ENCODE data around the gene UBE2U.
"Not testable (repeated sequence)": the region's sequence is repeated elsewhere in the genome, so short reads cannot be mapped to it uniquely, and the experiment has no call there.

The UBE2U gene

DNA sequence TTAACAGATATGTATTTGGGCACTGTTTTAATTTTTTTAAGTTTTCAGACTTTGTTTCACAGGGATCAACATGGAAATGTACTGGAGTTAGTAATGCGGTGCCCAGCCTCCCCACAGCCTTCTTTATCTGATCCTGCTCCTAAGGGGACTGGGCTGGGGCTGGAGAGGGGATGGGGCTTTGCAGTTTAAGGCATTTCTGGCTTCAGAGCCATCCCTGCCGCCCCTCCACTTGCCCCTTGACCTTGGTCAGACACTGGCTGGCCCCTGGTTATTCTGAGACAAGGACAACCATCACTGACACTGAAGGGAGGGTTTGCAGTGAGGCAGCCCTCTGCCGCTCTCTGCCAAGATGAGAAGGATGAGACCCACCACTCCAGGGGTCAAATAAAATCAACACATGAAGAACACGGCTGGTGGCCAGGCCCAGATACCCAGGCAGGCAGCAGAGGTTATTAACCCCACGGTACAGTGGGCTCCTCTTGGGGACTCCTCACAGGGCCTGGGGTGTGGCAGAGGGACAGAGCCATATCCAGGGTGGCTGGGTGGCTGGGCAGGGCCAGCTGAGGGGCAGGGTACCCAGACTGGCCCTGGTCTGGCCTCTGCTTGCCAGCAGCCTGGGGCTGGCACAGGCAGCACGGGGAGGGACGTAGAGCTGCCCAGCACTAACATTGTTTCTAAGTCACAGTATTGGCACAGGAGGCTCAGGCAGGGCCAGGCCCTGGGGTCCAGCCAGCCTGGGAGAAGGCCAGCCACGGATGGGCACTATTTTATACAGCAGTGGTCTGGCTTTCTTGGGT is 7.2 kb upstream of the UBE2U start:
- Histone ChIP-seq H3K27ac (ENCODE audit: low read depth, low read length) (no peak overlapping the region), H3K4me3 (ENCODE audit: low read length) (no peak overlapping the region), H3K4me1 (ENCODE audit: control insufficient read depth, insufficient read depth, low read length) (peaks cover 2% of the 10 kb centered on the region), H3K36me3 (ENCODE audit: control insufficient read depth, insufficient read depth, low read length) (no peaks in the 10 kb centered on the region), H3K27me3 (ENCODE audit: control insufficient read depth, insufficient read depth, low read length) (no peaks in the 10 kb centered on the region), H3K9ac (ENCODE audit: low read length) (no peak overlapping the region)

DNA sequence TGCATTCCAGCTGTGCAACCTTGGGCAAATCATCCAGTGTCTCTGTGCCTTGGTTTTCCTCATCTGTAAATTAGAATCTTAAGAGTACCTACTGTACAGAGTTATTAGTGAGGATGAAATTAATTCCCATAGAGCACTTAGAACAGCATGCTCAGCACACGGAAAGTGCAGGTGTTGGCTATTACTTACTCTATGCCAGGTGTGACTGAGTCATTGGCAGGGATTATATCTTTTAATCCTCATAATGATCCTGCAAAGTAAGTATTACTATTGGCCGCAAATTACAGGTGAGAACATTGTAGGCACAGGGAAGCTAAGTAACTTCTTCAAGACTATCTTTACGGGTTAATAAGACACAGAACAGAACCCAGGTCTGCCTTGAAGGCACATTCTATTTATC is 6.3 kb upstream of the UBE2U start:
- Histone ChIP-seq H3K4me3 (ENCODE audit: low read length) (no peak overlapping the region), H3K36me3 (ENCODE audit: control insufficient read depth, insufficient read depth, low read length) (no peaks in the 10 kb centered on the region), H3K27me3 (ENCODE audit: control insufficient read depth, insufficient read depth, low read length) (no peaks in the 10 kb centered on the region), H3K27ac (ENCODE audit: low read depth, low read length) (no peak overlapping the region), H3K4me1 (ENCODE audit: control insufficient read depth, insufficient read depth, low read length) (peaks cover 2% of the 10 kb centered on the region), H3K9ac (ENCODE audit: low read length) (no peak overlapping the region)

DNA sequence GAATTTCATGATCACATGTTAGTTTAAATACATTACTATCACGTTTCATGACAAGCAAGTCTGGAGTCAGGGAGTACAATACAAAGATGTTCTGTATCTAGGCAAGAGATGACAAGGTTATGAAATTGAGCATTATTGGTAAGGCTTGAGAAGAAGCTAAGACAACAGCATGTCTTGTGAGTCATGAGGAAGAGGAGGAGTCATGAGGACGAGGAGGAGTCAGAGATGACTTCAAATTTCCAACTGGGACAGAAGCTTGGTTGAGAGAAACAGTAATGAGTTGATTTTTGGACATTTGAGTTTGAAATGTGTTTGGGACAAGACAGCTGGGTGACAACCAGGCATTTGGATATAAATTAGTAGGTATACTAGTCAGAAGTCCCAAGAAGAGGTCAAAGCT is 4.3 kb upstream of the UBE2U start:
- Histone ChIP-seq H3K4me3 (ENCODE audit: low read length) (no peak overlapping the region), H3K4me1 (ENCODE audit: control insufficient read depth, insufficient read depth, low read length) (peaks cover 2% of the 10 kb centered on the region), H3K36me3 (ENCODE audit: control insufficient read depth, insufficient read depth, low read length) (no peaks in the 10 kb centered on the region), H3K27me3 (ENCODE audit: control insufficient read depth, insufficient read depth, low read length) (no peaks in the 10 kb centered on the region), H3K9ac (ENCODE audit: low read length) (no peak overlapping the region), H3K27ac (ENCODE audit: low read depth, low read length) (no peak overlapping the region)

DNA sequence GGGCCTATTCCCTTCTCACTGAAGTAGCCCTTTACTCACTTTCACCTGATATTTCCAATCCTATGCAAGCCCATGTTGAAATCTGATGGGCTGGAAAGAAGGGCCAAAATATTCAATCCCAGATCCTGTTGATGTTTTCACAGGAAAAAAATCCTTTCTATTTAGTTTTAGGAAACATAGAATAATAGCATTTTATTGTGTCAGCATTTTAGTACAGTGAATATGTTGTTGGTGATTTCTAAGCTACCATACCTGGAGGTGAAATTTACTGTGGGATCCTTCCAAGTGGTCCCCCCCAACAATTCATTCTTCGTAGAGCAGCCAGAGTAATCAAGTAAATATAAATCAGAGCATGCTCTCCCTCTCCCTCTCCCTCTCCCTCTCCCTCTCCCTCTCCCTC is 3.4 kb upstream of the UBE2U start:
- Histone ChIP-seq H3K9ac (ENCODE audit: low read length) (no peak overlapping the region), H3K36me3 (ENCODE audit: control insufficient read depth, insufficient read depth, low read length) (no peaks in the 10 kb centered on the region), H3K4me3 (ENCODE audit: low read length) (no peak overlapping the region), H3K4me1 (ENCODE audit: control insufficient read depth, insufficient read depth, low read length) (peaks cover 2% of the 10 kb centered on the region), H3K27me3 (ENCODE audit: control insufficient read depth, insufficient read depth, low read length) (no peaks in the 10 kb centered on the region), H3K27ac (ENCODE audit: low read depth, low read length) (no peak overlapping the region)

DNA sequence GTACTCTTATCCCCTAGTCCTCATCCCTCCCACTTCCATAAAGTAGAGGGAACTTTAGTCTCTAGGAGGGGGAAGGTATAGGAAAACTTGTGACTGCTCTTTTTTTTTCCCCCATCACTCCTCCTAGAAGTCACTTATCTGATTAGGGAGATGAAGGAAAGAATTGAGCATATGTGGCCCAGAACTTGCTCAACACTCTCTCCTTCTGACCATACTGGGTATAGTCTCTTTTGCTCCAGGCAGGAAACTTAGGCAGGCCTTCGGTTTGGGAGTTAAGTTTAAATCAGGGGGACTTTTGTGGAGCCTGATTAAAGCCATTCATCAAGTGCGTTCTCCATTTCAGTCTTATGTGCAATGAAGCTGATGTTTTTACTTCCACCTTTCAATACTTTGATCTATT is 5.8 kb downstream of the UBE2U start:
- no peak overlapping the region for H3K4me3 ChIP-seq (ENCODE audit: low read length)
- no peaks in the 10 kb centered on the region for H3K36me3 ChIP-seq (ENCODE audit: control insufficient read depth, insufficient read depth, low read length)
- H3K9ac ChIP-seq (ENCODE audit: low read length), result no peak overlapping the region
- H3K27me3 ChIP-seq (ENCODE audit: control insufficient read depth, insufficient read depth, low read length), result no peaks in the 10 kb centered on the region
- H3K27ac ChIP-seq (ENCODE audit: low read depth, low read length), result no peak overlapping the region
- H3K4me1 ChIP-seq (ENCODE audit: control insufficient read depth, insufficient read depth, low read length), result no peaks in the 10 kb centered on the region

DNA sequence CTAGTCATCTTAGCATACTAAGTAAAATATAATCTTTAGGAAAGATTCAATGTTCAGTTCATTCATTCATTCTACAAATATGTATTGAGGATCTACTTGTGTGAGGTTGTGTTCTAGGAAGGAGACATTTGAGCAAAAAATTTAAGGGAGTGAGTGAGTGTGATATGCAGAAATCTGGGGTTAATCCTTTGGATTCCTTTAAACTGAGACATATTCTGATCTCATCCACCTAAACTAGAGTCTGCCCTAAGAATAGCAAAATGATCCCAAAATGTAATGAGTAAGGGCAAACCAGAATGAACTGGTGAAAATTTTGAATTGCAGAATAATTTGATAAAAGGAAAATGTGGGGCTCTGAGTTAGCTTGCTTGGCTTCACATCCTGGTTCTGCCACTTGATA is 8.6 kb downstream of the UBE2U start:
- no peak overlapping the region for H3K27ac ChIP-seq (ENCODE audit: low read depth, low read length)
- H3K27me3 ChIP-seq (ENCODE audit: control insufficient read depth, insufficient read depth, low read length), result no peaks in the 10 kb centered on the region
- no peaks in the 10 kb centered on the region for H3K4me1 ChIP-seq (ENCODE audit: control insufficient read depth, insufficient read depth, low read length)
- no peak overlapping the region for H3K9ac ChIP-seq (ENCODE audit: low read length)
- no peak overlapping the region for H3K4me3 ChIP-seq (ENCODE audit: low read length)
- H3K36me3 ChIP-seq (ENCODE audit: control insufficient read depth, insufficient read depth, low read length), result no peaks in the 10 kb centered on the region

DNA sequence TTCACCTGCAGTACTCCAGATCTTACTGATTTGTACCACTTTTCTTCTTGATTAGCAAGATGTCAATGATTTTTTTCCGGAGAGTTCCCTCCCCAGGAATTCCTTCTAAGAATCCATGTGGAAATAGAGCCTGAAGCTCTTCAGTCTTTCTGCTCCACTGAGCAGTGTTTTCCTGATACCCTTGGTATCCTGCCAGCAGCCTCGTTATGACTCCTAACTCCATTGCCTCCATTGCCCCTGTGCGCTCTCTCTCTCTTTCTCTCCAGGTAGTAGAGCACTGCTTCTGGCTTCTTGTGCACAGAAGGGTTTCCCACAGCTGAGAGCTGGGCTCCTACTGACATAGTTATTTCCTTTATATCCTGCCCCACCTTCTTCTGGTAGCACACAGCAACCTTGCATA is 12.2 kb downstream of the UBE2U start:
- no peak overlapping the region for H3K27ac ChIP-seq (ENCODE audit: low read depth, low read length)
- no peak overlapping the region for H3K9ac ChIP-seq (ENCODE audit: low read length)
- H3K4me1 ChIP-seq (ENCODE audit: control insufficient read depth, insufficient read depth, low read length), result no peaks in the 10 kb centered on the region
- no peaks in the 10 kb centered on the region for H3K36me3 ChIP-seq (ENCODE audit: control insufficient read depth, insufficient read depth, low read length)
- no peaks in the 10 kb centered on the region for H3K27me3 ChIP-seq (ENCODE audit: control insufficient read depth, insufficient read depth, low read length)
- no peak overlapping the region for H3K4me3 ChIP-seq (ENCODE audit: low read length)

DNA sequence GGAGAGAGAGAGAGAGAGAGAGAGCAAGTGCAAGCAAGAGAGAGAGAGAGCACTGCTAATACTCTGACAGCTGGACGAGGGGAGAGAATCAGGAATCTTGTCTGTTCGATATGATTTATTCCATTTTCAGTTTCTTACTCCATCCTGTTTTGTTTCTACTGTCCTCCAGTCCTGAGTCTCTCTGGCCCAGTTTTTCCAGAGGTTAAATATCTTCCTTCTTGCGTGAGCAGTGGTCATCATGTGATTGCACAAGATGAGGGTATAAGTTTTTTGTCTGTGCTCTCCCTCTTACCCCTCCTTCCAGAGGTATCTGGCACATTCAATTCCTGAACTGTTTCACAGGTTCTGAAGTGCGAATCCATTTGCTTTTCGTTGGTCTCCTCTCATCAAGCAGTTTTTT is 16.8 kb downstream of the UBE2U start:
- Histone ChIP-seq H3K9ac (ENCODE audit: low read length) (no peak overlapping the region), H3K4me1 (ENCODE audit: control insufficient read depth, insufficient read depth, low read length) (no peaks in the 10 kb centered on the region), H3K27ac (ENCODE audit: low read depth, low read length) (no peak overlapping the region), H3K4me3 (ENCODE audit: low read length) (no peak overlapping the region), H3K36me3 (ENCODE audit: control insufficient read depth, insufficient read depth, low read length) (no peaks in the 10 kb centered on the region), H3K27me3 (ENCODE audit: control insufficient read depth, insufficient read depth, low read length) (no peaks in the 10 kb centered on the region)

DNA sequence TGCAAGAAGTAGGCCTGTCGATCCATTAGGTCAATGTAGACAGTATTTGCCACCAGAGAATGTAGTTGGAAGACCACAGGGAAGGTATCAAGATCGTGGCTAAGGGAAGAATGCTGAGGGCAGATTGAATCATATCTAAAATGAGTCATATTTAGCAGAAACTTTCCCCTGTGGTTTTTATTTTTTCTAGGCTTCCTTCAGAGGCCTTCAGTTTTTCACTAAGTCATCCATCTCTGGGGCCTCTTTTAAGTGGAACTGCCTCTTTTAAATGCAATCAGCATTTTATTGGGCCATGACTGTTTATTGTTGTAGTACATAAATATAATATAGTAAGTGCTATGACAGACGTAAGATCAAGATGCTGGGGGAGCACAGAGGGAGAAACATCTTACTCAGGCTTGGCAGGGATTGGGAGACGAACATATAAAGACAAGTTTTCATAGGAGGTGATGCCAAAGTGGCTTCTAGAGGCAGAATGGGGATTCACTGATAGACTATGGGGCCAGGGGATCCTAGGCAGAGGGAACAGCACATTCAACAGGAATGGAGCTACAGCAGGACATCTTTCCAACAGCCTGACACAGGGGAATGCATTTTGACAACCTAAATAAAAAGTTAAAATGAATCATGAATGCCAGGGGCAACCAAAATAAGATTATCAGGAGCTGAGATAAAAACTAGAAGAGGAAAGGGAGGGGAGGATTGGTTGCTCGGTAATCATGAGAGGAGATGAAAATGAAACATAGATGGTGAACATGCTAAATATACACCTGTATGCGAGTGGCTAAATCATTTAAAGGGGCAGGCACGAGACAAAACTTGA is 20.1 kb downstream of the UBE2U start:
- Histone ChIP-seq H3K36me3 (ENCODE audit: control insufficient read depth, insufficient read depth, low read length) (no peaks in the 10 kb centered on the region), H3K27me3 (ENCODE audit: control insufficient read depth, insufficient read depth, low read length) (no peaks in the 10 kb centered on the region), H3K4me3 (ENCODE audit: low read length) (no peak overlapping the region)

DNA sequence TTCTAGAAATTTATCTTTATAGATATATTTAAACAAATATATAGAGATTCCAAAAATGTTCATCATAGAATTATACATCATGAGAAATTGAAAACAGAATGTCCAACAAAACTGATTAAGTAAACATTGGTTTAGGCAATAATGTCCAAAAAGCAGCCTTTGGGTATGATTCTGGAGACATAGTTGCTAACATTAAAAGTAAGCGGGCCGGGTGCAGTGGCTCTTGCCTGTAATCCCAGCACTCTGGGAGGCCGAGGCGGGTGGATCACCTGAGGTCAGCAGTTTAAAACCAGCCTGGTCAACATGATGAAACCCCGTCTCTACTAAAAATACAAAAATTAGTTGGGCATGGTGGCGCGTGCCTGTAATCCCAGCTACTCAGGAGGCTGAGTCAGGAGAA is 20.8 kb downstream of the UBE2U start:
- not testable (repeated sequence) for H3K27me3 ChIP-seq (ENCODE audit: control insufficient read depth, insufficient read depth, low read length); H3K9ac ChIP-seq (ENCODE audit: low read length); H3K36me3 ChIP-seq (ENCODE audit: control insufficient read depth, insufficient read depth, low read length); H3K27ac ChIP-seq (ENCODE audit: low read depth, low read length); H3K4me3 ChIP-seq (ENCODE audit: low read length); H3K4me1 ChIP-seq (ENCODE audit: control insufficient read depth, insufficient read depth, low read length)

More for the DNA sequence above, 20.1 kb downstream of the UBE2U start:
- Histone ChIP-seq H3K27ac (ENCODE audit: low read depth, low read length) (no peak overlapping the region), H3K4me1 (ENCODE audit: control insufficient read depth, insufficient read depth, low read length) (no peaks in the 10 kb centered on the region), H3K9ac (ENCODE audit: low read length) (no peak overlapping the region)

DNA sequence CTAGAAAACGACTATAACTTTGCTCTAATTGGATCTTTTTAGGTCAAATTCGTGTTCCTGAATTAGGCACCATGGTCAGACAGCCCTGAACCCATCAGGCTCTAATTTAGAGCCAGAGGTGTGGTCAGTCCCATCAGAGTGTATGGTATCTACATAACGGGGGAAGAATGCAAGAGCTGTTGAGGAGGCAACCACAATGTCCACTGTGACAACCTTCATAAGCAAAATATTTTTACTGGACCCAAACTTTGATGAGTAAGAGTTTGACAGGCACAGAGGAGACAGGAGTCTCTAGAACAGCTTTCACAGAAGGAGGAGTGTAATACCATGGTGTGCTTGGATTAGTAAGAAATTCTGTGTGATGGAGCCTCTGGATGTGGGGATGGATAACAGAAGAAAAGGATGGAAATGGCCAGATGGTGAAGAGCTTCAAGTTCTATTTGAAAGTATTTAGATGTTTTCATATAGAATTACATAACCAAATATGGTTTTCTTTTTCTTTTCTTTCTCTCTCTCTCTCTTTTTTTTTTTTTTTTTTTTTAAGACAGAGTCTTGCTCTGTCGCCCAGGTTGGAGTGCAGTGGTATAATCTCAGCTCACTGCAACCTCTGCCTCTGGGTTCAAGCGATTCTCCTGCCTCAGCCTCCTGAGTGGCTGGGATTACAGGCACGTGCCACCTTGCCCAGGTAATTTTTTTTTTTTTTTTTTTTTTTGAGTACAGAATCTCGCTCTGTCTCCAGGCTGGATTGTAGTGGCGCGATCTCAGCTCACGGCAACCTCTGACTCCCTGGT is 24.9 kb downstream of the UBE2U start:
- Histone ChIP-seq H3K36me3 (ENCODE audit: control insufficient read depth, insufficient read depth, low read length) (no peaks in the 10 kb centered on the region), H3K27me3 (ENCODE audit: control insufficient read depth, insufficient read depth, low read length) (no peaks in the 10 kb centered on the region), H3K9ac (ENCODE audit: low read length) (no peak overlapping the region), H3K4me3 (ENCODE audit: low read length) (no peak overlapping the region), H3K4me1 (ENCODE audit: control insufficient read depth, insufficient read depth, low read length) (no peaks in the 10 kb centered on the region), H3K27ac (ENCODE audit: low read depth, low read length) (no peak overlapping the region)

DNA sequence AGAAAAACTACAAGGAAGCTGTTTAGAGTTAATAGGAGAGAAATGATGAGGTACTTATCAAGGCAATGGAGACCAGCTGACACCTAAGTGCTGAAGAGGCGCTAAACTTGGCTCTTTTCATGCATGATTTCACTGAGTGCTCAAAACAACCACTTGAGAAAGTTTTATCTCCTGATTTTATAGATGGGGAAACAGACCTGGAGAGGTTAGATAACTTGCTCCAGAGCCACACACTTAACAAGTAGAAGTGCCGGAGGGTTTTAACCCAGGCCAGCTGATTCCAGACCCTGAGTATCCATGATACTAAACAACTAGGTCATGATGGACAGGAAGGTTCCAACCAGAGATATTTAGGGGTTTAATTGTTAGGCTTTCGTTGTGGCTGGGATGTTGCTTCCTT is 25.9 kb downstream of the UBE2U start:
- Histone ChIP-seq H3K4me1 (ENCODE audit: control insufficient read depth, insufficient read depth, low read length) (no peaks in the 10 kb centered on the region), H3K4me3 (ENCODE audit: low read length) (no peak overlapping the region), H3K27ac (ENCODE audit: low read depth, low read length) (no peak overlapping the region), H3K9ac (ENCODE audit: low read length) (no peak overlapping the region), H3K27me3 (ENCODE audit: control insufficient read depth, insufficient read depth, low read length) (no peaks in the 10 kb centered on the region), H3K36me3 (ENCODE audit: control insufficient read depth, insufficient read depth, low read length) (no peaks in the 10 kb centered on the region)
